Retina (tissue), 1 donor: ENCODE results near the gene TMEM167B.

ENCODE experiments used
- DNase-seq: peaks from one replicate; pipeline ENCODE4 v3.0.0-alpha.2; 2016

TMEM167B gene

GRCh38 chr1:109083923-109084322 lies 6.6 kb upstream of the TMEM167B start:
- DNase-seq, result no peak

DNA sequence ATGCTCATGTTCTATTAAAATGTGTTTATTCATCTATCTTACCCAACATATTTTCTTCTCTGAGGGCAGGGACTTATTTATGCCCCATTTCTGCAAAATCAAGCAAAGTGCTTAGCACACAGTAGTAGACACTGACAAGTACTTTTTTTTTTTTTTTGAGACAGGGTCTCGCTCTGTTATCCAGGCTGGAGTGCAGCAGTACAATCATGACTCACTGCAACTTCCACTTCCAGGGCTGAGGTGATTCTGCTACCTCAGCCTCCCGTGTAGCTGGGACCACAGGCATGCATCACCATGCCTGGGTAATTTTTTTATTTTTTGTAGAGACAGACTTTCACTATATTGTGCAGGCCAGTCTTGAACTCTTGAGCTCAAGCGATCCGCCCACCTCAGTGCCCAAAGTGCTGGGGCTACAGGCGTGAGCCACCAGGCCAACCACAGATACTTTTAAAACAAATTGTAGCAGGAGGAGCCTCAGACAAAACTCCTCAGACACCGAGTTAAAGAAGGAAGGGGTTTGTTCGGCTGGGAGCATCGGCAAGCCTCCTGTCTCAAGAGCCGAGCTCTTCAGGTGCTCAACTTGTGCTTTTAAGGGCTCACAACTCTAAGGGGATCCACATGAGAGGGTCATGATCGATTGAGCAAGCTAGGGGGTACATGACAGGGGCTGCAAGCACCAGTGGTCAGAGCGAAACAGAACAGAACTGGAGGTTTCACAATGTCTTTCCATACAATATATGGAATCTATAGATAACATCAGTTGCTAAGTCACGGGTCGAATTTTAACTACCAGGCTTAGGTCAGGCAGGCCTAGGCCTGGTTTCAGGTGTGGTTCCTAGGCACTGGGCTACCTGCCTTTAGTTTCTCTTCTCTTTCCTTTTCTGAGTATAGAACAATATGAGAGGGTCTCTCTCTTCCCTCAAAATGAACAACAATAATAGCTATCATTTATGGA lies 5.7 kb upstream of the TMEM167B start:
- no peak for DNase-seq

DNA sequence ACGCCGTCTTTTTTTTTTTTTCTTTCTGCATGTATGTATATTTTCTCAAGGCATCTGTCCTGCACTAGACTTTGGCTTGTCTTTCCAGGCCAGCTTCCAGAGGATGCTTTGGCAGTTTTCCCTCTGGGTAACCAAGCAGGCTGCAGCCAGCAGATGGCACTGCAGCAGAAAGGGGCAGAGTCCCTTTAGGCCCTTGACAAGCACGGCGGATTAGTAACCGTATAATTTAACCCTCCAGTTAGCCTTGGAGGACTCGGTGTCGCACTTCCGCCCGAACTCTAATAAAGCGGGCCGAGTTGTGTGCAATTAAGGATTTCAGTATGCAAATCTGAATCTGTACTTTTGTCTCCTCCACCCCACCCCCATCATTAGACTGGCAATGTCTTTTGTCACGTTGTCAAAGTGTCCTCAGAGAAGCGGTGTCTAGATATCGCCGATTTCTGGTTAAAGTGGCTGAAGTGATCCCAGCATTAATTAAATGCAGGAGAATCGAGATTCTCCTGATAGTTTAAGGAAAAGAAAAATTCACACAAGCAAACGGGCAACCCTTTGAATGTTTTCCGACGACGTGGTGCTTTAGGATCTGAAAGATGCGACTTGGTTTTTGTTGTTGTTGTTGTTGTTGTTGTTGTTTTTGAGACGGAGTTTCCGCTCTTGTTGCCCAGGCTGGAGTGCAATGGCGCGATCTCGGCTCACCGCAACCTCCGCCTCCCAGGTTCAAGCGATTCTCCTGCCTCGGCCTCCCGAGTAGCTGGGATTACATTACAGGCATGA lies 1.1 kb upstream of the TMEM167B start:
- DNase-seq, result peak; percentile 31

- no peak for DNase-seq
Measured at GRCh38 chr1:109091078-109091838, 694 bp downstream of the TMEM167B start.

GRCh38 chr1:109091839-109092193 lies 1.3 kb downstream of the TMEM167B start:
- DNase-seq, result no peak

GRCh38 chr1:109094377-109094803 lies 3.8 kb downstream of the TMEM167B start:
- no peak for DNase-seq

- no peak for DNase-seq
Measured at GRCh38 chr1:109094871-109095270, 4.3 kb downstream of the TMEM167B start.

- no peak for DNase-seq
Measured at GRCh38 chr1:109095631-109096030, 5.1 kb downstream of the TMEM167B start.

DNA sequence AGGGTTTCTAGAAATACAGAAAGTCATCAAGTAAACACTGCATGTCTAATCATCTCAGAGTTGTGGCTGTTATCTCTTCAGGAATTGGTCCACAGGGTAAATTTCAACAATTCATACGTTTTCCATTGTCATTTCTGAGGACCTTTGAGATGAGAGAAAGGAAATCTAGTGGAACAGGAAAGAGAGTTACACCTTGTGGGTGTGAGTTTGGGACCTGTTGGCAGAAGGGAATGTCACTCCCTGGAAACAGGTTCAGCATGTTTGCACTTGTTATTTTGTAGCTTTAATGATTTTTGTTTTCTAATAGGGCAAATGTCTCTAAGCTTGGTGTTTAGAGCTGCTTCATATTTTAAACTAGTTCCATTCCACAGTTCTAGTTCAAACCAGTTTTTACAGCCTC lies 5.6 kb downstream of the TMEM167B start:
- no peak for DNase-seq

GRCh38 chr1:109099938-109100773 lies 9.6 kb downstream of the TMEM167B start:
- DNase-seq, result peak; percentile 96

DNA sequence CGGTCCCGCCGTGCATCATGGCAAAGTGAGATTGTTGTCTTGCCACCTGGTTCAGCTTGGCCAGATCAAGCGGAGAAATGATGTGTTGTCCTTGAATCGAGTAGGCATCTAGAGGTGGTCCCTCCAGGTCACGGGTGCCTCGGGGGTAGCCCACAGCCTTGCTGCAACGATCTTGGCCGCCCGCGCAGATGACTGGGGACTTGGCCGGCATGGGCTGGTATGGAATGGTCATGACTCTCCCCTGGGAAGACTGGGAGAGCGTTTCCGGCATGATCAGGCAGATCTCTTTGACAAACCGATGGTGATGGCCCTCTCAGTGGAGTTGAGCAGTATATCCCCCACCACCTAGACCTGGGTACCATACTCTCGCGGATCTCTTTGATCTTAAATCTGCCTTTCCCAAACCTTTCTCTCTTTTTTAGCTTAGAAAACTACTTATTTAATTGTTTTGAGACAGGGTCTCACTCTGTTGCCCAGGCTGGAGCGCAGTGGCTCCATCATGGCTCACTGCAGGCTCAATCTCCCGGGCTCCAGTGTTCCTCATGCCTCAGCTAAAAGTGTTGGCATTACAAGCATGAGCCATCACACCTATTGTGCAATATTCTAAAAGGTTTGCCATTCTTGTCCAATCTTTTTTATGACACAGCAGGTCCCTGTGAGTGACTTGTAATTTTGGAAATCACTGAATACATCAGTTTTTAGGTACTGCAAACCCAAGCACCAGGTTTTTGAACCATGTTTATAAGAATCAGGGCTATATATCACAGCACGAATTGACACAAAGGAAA lies 14.0 kb downstream of the TMEM167B start:
- DNase-seq, result no peak

DNA sequence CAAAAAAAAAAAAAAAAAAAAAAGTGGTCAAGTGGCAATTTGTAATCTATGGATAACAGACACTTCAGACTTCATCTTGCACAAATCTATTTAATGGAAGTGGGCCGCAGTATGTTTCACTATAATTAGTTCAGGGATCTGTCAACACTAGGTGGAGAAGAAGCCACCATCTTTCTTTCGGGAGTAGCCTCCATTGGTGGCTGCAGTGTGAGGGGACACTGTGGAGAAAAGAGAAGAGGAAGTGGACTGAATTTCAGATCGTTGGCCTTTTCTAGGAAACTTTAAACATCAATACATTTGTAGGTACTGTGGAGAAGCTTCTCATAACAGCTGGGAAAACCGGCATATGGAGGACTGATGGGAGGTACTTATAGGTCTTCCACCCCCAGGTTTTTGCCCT lies 15.3 kb downstream of the TMEM167B start:
- no peak for DNase-seq

GRCh38 chr1:109107785-109108184 lies 17.2 kb downstream of the TMEM167B start:
- no peak for DNase-seq

GRCh38 chr1:109109906-109110305 lies 19.3 kb downstream of the TMEM167B start:
- no peak for DNase-seq

GRCh38 chr1:109111386-109112055 lies 21.0 kb downstream of the TMEM167B start:
- no peak for DNase-seq

GRCh38 chr1:109112056-109112651 lies 21.6 kb downstream of the TMEM167B start:
- DNase-seq, result no peak

- DNase-seq, result peak; percentile 94
Measured at GRCh38 chr1:109112652-109113285, 22.2 kb downstream of the TMEM167B start.

- DNase-seq, result peak; percentile 79
Measured at GRCh38 chr1:109113590-109114341, 23.2 kb downstream of the TMEM167B start, which contains the start of gene ELAPOR1. TSS of gene ELAPOR1 (plus strand) at chr1:109114115. CDS start at chr1:109114184, 69 bp downstream.

GRCh38 chr1:109114342-109114674 lies 23.7 kb downstream of the TMEM167B start:
- no peak for DNase-seq
